ENCODE data around the gene TMEM187. TPM values are rescaled to one million over a fixed set of nuclear protein-coding genes. Genes with fewer than 3 reads are reported as not detected.
A peak's percentile ranks its signal among the peaks of the same experiment; 100 is the strongest.

Gene TMEM187
- total and polyA plus RNA-seq, 2 donors (not counting 1 experiment from before 2014, with no cell fraction given): 5.5 to 6.4 TPM

DNA sequence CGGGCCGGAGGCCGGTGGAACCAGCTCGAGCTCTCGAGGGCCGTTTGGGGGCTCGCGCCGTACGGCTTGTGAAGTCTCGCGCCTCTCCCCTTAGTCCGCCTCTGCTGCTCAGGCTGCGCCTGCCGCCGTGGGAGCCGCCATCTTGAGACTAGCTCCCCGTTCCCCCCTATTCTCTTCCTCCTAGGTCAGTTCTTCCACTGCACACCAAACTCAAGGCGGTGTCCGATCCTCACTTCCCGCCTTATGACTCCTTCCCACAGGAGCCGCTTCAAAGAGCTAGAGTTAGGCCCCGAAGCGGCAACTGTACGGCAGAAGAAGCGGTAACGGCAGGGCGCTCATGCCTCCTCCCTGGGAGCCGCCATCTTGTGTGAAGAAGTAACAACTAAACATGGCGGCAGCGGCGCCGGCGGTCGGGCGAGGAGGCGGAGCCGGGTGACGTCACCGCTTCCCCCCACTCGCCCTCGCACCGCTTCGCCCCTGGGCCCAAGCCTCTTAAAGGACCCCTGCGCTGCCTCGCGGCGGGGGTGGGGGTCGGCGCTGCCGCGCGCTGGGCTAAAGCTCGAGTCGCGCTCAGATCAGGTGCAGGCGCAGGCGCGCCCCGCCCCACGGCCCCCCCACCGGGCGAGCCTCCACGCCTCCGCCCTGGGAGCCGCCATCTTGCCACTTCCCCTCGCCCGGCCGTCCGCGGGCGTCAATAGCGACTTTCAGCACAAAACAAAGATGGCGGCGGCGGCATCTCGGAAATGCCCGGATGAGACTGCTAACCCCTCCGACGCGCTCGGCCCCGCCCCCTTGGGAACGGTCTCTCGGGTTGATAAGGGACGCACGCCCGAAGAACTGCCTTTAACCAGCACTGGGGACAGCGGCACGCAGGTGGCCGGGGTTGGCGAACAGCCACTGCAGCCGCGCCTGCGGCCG is 845 bp upstream of the TMEM187 start, which contains the start of gene HCFC1:
Gene HCFC1 (minus strand): TSS at position 369 of the 918 bp plus-strand sequence. CDS start 978 bp downstream, outside the sequence.
- peak within 1 kb of the TSS; percentile 70 for H3K4me2 ChIP-seq (replicated peaks; ENCODE audit: low read depth, low read length, poor library complexity, severe bottlenecking)
- peak within 1 kb of the TSS; percentile 63 to 99 (median 97) for H3K4me3 ChIP-seq (ENCODE audit: control extremely low read depth in 1 of 5, extremely low read depth in 1 of 5, insufficient read depth in 1 of 5, low read depth in 2 of 5, low read length in 4 of 5)
- ChIA-PET POLR2A (interaction anchor here (0.6 to 2.5 kb wide), 12 partner anchors 13 to 426 kb away, joined by 3 to 35 read pairs (median 4); partner anchors contain the start of genes ARHGAP4, IRAK1 and RENBP), CTCF (interaction anchor here (0.5 to 3.4 kb wide), 8 partner anchors 19 to 438 kb away, joined by 3 to 21 read pairs (median 3); partner anchors contain the start of gene IRAK1)
- DNase-seq: peak; percentile 95
- WGBS (ENCODE audit: insufficient coverage): under 1% methylated on average over 82 of the region's 96 CpGs
- peak within 1 kb of the TSS; percentile 100 for H3K27ac ChIP-seq (ENCODE audit: low read length in 2 of 2)
- H4K20me1 ChIP-seq (ENCODE audit: control insufficient read depth, insufficient read depth, low read length, poor library complexity, severe bottlenecking): peaks cover 28% of the 10 kb centered on the region
- H3K27me3 ChIP-seq (replicated peaks in 1 of 4; ENCODE audit: control extremely low read depth in 1 of 4, control insufficient read depth in 3 of 4, insufficient read depth in 4 of 4, low read length in 3 of 4): no peaks in the 10 kb centered on the region
- H3K9ac ChIP-seq (ENCODE audit: low read length): peak within 1 kb of the TSS; percentile 100
- ATAC-seq (ENCODE audit: low read depth): peak; percentile 46
- no peaks in the 10 kb centered on the region for H3K9me3 ChIP-seq (ENCODE audit: control extremely low read depth in 1 of 3, control insufficient read depth in 2 of 3, insufficient read depth in 1 of 3, low read length in 2 of 3)
- H3K36me3 ChIP-seq (replicated peaks in 1 of 2; ENCODE audit: control extremely low read depth in 1 of 2, control insufficient read depth in 1 of 2, extremely low read depth in 1 of 2, insufficient read depth in 2 of 2, low read length in 1 of 2): peaks cover 0 to 4% of the 10 kb centered on the region in 2 experiments
- TF ChIP-seq, protein P1, sequence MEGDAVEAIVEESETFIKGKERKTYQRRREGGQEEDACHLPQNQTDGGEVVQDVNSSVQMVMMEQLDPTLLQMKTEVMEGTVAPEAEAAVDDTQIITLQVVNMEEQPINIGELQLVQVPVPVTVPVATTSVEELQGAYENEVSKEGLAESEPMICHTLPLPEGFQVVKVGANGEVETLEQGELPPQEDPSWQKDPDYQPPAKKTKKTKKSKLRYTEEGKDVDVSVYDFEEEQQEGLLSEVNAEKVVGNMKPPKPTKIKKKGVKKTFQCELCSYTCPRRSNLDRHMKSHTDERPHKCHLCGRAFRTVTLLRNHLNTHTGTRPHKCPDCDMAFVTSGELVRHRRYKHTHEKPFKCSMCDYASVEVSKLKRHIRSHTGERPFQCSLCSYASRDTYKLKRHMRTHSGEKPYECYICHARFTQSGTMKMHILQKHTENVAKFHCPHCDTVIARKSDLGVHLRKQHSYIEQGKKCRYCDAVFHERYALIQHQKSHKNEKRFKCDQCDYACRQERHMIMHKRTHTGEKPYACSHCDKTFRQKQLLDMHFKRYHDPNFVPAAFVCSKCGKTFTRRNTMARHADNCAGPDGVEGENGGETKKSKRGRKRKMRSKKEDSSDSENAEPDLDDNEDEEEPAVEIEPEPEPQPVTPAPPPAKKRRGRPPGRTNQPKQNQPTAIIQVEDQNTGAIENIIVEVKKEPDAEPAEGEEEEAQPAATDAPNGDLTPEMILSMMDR (IDR thresholded peaks at IDR 0.05): no peak
- TF ChIP-seq EZH2 (IDR thresholded peaks at IDR 0.05; ENCODE audit: borderline replicate concordance, insufficient read depth, low read depth, low read length, poor library complexity, severe bottlenecking): no peak
- Mint-ChIP-seq H3K4me1 (peaks cover 47% of the 10 kb centered on the region), H3K27ac (peak within 1 kb of the TSS; percentile 100), H3K4me3 (peak within 1 kb of the TSS; percentile 100), H3K27me3 (no peaks in the 10 kb centered on the region), H3K9me3 (ENCODE audit: insufficient read depth) (no peaks in the 10 kb centered on the region)
- peaks cover 46% of the 10 kb centered on the region for H3K79me2 ChIP-seq (ENCODE audit: control insufficient read depth, insufficient read depth, low read length)
- intact Hi-C loops (cut with micrococcal nuclease): loop anchor here (1.0 to 5.0 kb wide), 7 partner anchors 13 to 406 kb away; partner anchors contain the start of genes EMD and IRAK1
- peaks cover 46 to 50% of the 10 kb centered on the region in 2 donors for H3K4me1 ChIP-seq (ENCODE audit: control insufficient read depth in 2 of 2, insufficient read depth in 2 of 2, low read length in 2 of 2)
- H2AFZ ChIP-seq (ENCODE audit: insufficient read depth, low read depth, low read length, poor library complexity, severe bottlenecking): peak within 1 kb of the TSS; percentile 71
